Fibroblast of skin of right quadriceps (primary cell): ENCODE data around the gene DCAF11.

Experiments used
- DNase-seq: peaks from one replicate; pipeline ENCODE4 v3.0.0-alpha.2; 2013

The DCAF11 gene

DNA sequence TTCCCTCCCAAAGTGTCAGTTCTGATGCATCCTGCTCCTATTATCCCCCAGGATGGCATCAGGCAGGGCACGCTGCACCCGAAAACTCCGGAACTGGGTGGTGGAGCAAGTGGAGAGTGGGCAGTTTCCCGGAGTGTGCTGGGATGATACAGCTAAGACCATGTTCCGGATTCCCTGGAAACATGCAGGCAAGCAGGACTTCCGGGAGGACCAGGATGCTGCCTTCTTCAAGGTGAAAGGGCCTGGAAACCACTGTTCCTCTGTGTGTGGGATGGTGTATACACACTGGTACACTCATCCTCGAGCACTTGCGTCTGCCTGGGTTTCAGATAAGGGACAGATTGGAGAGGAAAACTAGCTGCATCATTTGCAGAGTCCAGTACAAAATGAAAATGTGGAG, 47.5 kb downstream of the DCAF11 start:
- DNase-seq = no peak

DNA sequence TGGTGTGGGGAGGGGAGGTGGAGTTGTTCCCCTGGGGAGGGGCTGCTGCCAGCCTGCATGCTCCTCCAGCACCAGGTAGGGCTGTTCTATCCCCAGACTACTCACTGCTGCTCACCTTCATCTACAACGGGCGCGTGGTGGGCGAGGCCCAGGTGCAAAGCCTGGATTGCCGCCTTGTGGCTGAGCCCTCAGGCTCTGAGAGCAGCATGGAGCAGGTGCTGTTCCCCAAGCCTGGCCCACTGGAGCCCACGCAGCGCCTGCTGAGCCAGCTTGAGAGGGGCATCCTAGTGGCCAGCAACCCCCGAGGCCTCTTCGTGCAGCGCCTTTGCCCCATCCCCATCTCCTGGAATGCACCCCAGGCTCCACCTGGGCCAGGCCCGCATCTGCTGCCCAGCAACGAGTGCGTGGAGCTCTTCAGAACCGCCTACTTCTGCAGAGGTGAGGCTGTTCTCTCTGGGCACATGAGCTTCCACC, 50.0 kb downstream of the DCAF11 start:
- no peak for DNase-seq

GRCh38 chr14:24165785-24166184, 51.2 kb downstream of the DCAF11 start:
- DNase-seq = no peak

DNA sequence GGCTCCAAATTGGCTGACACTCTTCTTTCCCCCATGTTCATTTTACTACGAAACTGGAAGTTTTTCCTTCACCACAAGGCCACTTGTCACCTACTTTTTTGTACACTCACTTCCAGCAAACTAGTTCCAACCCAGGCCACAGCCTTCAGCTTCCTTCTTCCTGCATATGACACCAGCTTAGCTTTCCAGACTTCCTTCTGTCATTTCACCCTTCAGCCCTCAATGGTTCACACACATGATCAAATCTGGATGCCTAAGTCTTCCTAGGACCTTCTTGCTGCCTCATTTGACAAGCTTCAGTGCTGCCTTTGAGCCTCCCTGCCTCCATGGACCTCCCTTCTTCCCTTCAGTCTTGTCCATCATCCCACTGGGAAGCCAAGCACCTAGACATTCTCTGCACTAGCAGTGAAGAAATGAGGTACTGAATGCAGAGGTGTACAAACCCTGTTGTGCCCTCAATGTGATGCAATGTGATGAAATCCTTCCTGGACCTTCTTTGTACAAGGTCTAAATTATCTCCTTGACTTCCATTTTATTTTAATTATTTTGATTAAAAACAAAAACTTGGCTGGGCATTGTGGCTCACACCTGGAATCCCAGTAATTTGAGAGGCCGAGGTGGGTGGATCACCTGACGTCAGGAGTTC, 53.0 kb downstream of the DCAF11 start:
- DNase-seq = no peak

DNA sequence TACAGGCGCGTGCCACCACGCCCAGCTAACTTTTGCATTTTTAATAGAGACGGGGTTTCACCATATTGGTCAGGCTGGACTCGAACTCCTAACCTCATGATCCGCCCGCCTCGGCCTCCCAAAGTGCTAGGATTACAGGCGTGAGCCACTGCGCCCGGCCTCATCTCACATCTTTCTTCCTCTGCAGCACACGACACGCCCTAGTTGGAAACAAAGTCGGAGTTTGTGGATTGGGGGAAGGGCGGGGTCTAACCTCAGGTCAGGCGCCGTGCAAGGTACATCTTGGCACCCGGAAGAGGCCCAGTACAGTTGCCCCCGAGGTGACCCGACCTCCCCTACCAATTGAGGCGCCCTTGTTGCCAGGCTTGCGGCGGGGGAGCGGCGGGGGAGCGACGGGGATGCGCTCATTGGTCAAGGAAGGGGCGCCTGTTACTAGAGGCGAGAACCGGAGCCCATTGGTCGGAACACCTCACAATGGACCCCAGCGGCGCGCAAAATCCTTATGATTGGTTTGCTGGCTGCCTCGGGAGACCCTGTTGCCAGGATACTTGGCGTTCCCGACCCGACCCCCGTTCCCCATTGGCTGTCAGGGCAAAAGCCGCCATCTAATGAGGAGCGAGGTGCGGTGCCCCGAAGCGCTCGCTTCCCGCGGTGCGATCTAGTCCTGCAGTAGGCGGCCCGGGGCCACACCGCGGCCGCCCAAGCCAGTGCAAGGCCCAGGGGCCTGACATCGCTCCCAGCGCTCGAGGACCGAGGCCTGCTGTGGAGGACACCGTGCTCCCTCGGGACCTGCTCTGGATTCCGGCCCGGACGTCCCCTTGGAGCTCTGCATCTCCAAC, 57.1 kb downstream of the DCAF11 start, which contains the start of gene REC8:
Gene REC8, plus strand, starts transcription at position 659 of the 839 bp plus-strand sequence. CDS start 473 bp downstream, outside the sequence.
- DNase-seq = peak; percentile 87

DNA sequence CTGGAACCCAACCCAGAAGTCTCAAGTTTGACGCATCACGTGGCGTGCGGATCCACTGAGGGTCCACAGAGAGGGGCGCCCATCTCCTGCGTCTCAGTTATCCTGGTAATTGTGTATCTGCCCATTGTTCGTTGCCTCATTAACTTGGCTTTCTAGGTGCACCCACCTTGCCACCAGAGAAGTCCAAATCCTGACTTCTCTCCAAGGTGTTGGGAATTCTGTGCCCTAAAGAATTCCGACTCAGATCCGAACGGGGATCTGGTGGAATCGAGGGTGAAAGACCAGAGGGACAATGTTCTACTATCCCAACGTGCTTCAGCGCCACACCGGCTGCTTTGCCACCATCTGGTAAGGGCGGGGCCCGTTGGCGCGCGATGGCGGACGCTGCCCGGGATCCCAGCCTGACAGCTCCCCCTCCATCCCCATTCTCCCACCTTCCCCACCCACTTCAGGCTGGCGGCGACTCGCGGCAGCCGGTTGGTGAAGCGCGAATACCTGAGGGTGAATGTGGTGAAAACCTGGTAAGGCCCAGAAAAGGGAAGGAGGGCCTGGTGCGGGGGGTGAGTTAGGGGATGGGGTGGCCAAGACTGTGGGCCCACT, 57.8 kb downstream of the DCAF11 start:
- no peak for DNase-seq

DNA sequence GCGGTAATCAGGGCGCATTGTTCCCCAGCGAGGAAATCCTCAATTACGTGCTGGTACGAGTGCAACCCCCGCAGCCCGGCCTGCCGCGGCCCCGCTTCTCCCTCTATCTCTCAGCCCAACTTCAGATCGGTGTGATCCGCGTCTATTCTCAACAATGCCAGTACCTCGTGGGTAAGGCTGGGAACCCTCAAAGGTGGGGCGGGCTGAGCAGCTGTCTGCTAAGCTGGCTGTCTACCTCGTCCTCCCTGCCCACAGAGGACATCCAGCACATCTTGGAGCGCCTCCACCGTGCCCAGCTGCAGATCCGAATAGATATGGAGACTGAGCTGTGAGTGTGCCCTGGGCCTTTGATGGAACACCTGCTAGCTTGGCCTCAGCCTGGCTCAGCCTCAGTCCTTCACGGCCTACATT, 58.3 kb downstream of the DCAF11 start:
- DNase-seq = no peak
